ENCODE measurements around the gene MYO9A. TPM values are rescaled to one million over a fixed set of nuclear protein-coding genes. Genes with fewer than 3 reads are reported as not detected.

The MYO9A gene
- total RNA-seq, 4 donors from 2014 or later, result 71.1 to 96.8 (median 80.8) TPM

- H3K27me3 ChIP-seq, result peaks cover 0 to 11% (median 0%) of the 10 kb centered on the region in 4 donors
- intact Hi-C loops (cut with DNase I), result no loop called here
- no peak overlapping the region for H3K27ac ChIP-seq (replicated peaks in 1 of 4)
These were observed 311.5 kb downstream of the MYO9A start for GRCh38 chr15:71806452-71806931.

GRCh38 chr15:71804695-71805470 is 313.1 kb downstream of the MYO9A start:
- DNase-seq (ENCODE audit: extremely low spot score), result no peak
- Histone ChIP-seq H3K27me3 (peaks cover 0 to 11% (median 0%) of the 10 kb centered on the region in 4 donors), H3K4me1 (peaks cover 0 to 12% (median 7%) of the 10 kb centered on the region in 4 donors), H3K36me3 (no peaks in the 10 kb centered on the region), H3K9me3 (no peaks in the 10 kb centered on the region), H3K27ac (replicated peaks in 1 of 4) (no peak overlapping the region), H3K4me3 (no peak overlapping the region)
- TF ChIP-seq CTCF (IDR thresholded peaks at IDR 0.05), result no peak
- no peak for TF ChIP-seq EP300 (IDR thresholded peaks at IDR 0.05)
- TF ChIP-seq POLR2A (IDR thresholded peaks at IDR 0.05; ENCODE audit: low read depth), result no peak
- no peak for TF ChIP-seq POLR2AphosphoS5 (IDR thresholded peaks at IDR 0.05)
- intact Hi-C loops (cut with DNase I), result no loop called here
- 67% methylated on average over 6 of the region's 6 CpGs for WGBS

More at GRCh38 chr15:71806452-71806931, 311.5 kb downstream of the MYO9A start:
- Histone ChIP-seq H3K36me3 (no peaks in the 10 kb centered on the region), H3K4me1 (peaks cover 0 to 10% (median 4%) of the 10 kb centered on the region in 4 donors), H3K4me3 (no peak overlapping the region), H3K9me3 (no peaks in the 10 kb centered on the region)
- no peak for DNase-seq (ENCODE audit: extremely low spot score)
- WGBS, result 64% methylated on average over 6 of the region's 7 CpGs
- no peak for TF ChIP-seq EP300 (IDR thresholded peaks at IDR 0.05)
- no peak for TF ChIP-seq POLR2AphosphoS5 (IDR thresholded peaks at IDR 0.05)
- TF ChIP-seq POLR2A (IDR thresholded peaks at IDR 0.05; ENCODE audit: low read depth), result no peak
- no peak for TF ChIP-seq CTCF (IDR thresholded peaks at IDR 0.05)

DNA sequence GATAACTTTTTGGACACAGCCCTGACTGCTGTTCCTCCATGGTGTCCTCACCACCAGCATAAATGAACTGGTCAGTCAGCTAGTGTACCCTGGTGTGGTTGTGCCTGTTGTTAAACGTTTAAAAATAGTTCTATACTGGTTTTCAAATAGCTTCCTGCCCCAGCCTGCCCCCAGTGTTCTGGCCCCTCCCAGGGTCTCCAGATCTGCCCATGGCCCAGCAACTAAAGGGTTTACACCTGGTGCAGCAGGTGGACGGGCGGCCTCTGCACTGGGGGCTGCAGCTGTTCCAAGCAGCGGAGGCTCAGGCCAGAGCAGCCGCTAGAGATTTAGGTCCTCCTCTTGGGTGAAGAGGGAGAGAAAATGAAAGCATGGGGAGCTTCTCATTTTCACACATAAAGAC is 313.7 kb downstream of the MYO9A start:
- 63% methylated on average over 5 of the region's 5 CpGs for WGBS

DNA sequence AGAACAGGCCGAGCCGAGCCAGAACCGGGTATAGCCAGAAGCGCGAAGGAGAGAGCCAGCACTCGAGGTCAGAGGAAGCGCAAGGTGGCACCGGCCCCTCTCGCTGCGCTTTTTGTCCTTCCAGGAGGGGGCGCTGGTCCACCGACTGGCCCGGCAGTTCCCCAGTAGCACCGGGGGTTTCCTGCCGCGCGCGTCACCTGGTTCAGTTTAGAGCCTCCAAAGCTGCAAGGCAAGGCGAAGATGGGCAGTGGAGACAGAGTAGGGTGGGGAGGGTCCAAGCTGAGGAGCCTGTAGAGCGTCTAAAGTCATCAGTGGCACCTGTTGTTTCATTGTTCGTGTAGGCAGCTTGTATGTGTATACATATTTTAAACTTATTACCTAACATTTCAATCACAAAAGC is 315.2 kb downstream of the MYO9A start:
- WGBS, result 64% methylated on average over 19 of the region's 21 CpGs
- DNase-seq (ENCODE audit: extremely low spot score), result no peak
- Histone ChIP-seq H3K27ac (replicated peaks in 1 of 4) (no peak overlapping the region), H3K27me3 (peaks cover 0 to 11% (median 0%) of the 10 kb centered on the region in 4 donors), H3K9me3 (no peaks in the 10 kb centered on the region), H3K36me3 (no peaks in the 10 kb centered on the region), H3K4me3 (no peak overlapping the region), H3K4me1 (peaks cover 0 to 10% (median 5%) of the 10 kb centered on the region in 4 donors)
- intact Hi-C loops (cut with DNase I), result loop anchor here (2.0 kb wide), 1 partner anchor 60 kb away; no protein-coding TSS in a partner anchor
- TF ChIP-seq CTCF (IDR thresholded peaks at IDR 0.05), result peak in 2 of 3 experiments; percentile 22 to 33
- TF ChIP-seq POLR2A (IDR thresholded peaks at IDR 0.05; ENCODE audit: low read depth), result no peak

More for the DNA sequence above, 313.7 kb downstream of the MYO9A start:
- Histone ChIP-seq H3K9me3 (no peaks in the 10 kb centered on the region), H3K4me1 (peaks cover 0 to 12% (median 7%) of the 10 kb centered on the region in 4 donors), H3K4me3 (no peak overlapping the region), H3K27me3 (peaks cover 0 to 11% (median 0%) of the 10 kb centered on the region in 4 donors), H3K27ac (replicated peaks in 1 of 4) (no peak overlapping the region), H3K36me3 (no peaks in the 10 kb centered on the region)
- TF ChIP-seq POLR2AphosphoS5 (IDR thresholded peaks at IDR 0.05) (no peak), CTCF (IDR thresholded peaks at IDR 0.05) (no peak), EP300 (IDR thresholded peaks at IDR 0.05) (no peak), POLR2A (IDR thresholded peaks at IDR 0.05; ENCODE audit: low read depth) (no peak)
- DNase-seq (ENCODE audit: extremely low spot score), result no peak
- intact Hi-C loops (cut with DNase I), result no loop called here
